Measurements from ENCODE around the gene AJM1.

The AJM1 gene

GRCh38 chr9:136825295-136826187 is 16.7 kb upstream of the AJM1 start:
- H3K27ac ChIP-seq = no peak overlapping the region
- TF ChIP-seq ZFX (IDR thresholded peaks at IDR 0.05) (no peak), CTCF (conservative IDR thresholded peaks at IDR 0.05) (no peak)

GRCh38 chr9:136826188-136826541 is 16.1 kb upstream of the AJM1 start:
- H3K27ac ChIP-seq = no peak overlapping the region
- TF ChIP-seq CTCF (conservative IDR thresholded peaks at IDR 0.05) (no peak), ZFX (IDR thresholded peaks at IDR 0.05) (no peak)

GRCh38 chr9:136826703-136827582 is 15.3 kb upstream of the AJM1 start:
- no peak overlapping the region for H3K27ac ChIP-seq
- TF ChIP-seq CTCF (conservative IDR thresholded peaks at IDR 0.05) (no peak), ZFX (IDR thresholded peaks at IDR 0.05) (no peak)

- H3K27ac ChIP-seq = no peak overlapping the region
- TF ChIP-seq ZFX (IDR thresholded peaks at IDR 0.05) (no peak), CTCF (conservative IDR thresholded peaks at IDR 0.05) (no peak)
Measured at GRCh38 chr9:136827794-136828473, 14.3 kb upstream of the AJM1 start.

GRCh38 chr9:136828474-136829140 is 13.7 kb upstream of the AJM1 start:
- H3K27ac ChIP-seq = no peak overlapping the region
- TF ChIP-seq ZFX (IDR thresholded peaks at IDR 0.05) (no peak), CTCF (conservative IDR thresholded peaks at IDR 0.05) (no peak)

- H3K27ac ChIP-seq = no peak overlapping the region
- TF ChIP-seq ZFX (IDR thresholded peaks at IDR 0.05) = no peak
- no peak for TF ChIP-seq CTCF (conservative IDR thresholded peaks at IDR 0.05)
Measured at GRCh38 chr9:136829412-136829811, 12.9 kb upstream of the AJM1 start.
